Large intestine (tissue), 3 donors: ENCODE data around the gene ARHGAP24. TPM values are rescaled to one million over a fixed set of nuclear protein-coding genes. Genes with fewer than 3 reads are reported as not detected.
"Not testable (repeated sequence)": the region's sequence is repeated elsewhere in the genome, so short reads cannot be mapped to it uniquely, and the experiment has no call there.

Source experiments
- DNase-seq, 2 donors: peaks; one replicate each; pipeline versions ENCODE4 v3.0.0 to v3.0.0-alpha.2; 2013
- H3K27ac ChIP-seq: one replicate; pipeline ENCODE4 v1.5.1; 2013; ENCODE audit warnings: low read length
- H3K27me3 ChIP-seq: 2 replicates; pipeline ENCODE4 v1.6.1; 2013; ENCODE audit warnings: low read length; ENCODE audit not compliant: control insufficient read depth, insufficient read depth
- H3K36me3 ChIP-seq: 2 replicates; pipeline ENCODE4 v1.6.1; 2013; ENCODE audit warnings: low read length; ENCODE audit not compliant: control insufficient read depth, insufficient read depth
- H3K4me1 ChIP-seq: one replicate; pipeline ENCODE4 v1.6.1; 2013; ENCODE audit warnings: low read length; ENCODE audit not compliant: control insufficient read depth, insufficient read depth
- H3K4me3 ChIP-seq: one replicate; pipeline ENCODE4 v1.5.1; 2013; ENCODE audit warnings: low read length
- H3K9me3 ChIP-seq: one replicate; pipeline ENCODE4 v1.6.1; 2013; ENCODE audit warnings: mild to moderate bottlenecking, low read depth, low read length, moderate library complexity; ENCODE audit not compliant: control insufficient read depth
- WGBS: methylation state at CpG from one replicate; pipeline ENCODE4 v1.1.5; 2013; ENCODE audit warnings: low lambda C conversion rate; ENCODE audit not compliant: insufficient coverage; 5-methylcytosine and 5-hydroxymethylcytosine counted together
- polyA plus RNA-seq: library from polyadenylated mRNA; unstranded; fragments of 120-200 nt; gene quantifications from one replicate; pipeline ENCODE4 v1.2.1, GENCODE V29; 2013

The ARHGAP24 gene
- polyA plus RNA-seq, 1 donor: 6.7 TPM

DNA sequence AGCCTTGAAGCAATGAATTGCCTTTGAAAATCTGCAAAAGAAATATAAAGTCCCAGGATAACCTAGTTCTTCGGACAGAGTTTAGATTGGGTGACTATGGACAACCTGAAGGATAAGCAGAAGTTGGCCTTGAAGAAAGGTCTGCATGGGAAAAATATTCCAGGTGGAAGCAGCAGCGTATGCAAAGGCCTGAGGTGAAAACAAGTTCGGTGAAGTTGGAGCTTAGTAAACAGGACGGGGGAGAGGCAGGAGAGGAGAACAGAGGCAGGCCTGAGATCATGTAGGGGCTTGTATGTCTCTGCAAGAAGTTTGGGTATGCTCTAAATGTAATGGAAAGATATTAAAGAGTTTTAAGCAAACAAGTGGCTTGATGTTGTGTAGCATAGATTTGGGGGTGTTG is 176.0 kb downstream of the ARHGAP24 start:
- no peak overlapping the region for H3K27ac ChIP-seq

DNA sequence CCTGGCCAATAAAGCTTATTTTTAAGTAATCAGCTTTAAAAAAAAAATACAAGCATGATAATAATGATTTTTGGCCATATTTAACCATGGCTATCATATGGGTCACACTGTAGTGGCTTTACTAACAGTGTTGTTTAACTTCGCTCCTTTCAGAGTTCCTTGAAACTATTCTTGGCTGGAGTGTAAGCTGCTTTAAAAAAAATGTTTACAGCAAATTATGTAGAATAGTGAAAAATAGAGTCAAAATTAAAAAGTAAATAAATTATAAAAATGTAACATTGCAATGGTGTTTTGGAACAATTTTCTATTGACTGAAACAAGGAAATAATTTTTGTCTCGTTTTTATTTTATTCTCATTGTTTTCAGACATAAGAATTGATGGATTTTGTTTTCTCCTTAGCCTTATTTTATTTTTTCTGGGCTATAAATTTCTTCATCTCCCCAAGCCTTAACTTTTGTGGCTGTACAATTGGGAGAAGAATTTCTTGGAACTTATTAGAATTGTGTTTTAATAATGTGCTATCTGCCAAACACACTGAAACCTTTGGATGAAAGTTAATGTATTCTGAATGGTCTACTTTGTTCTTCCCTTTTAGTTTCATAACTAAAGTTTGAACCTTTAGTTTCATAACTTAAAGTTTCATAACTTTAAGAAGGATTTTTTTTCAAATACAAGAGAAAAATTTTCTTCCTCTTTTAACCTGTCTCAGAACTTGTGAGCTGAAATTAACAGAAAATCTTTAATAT is 182.0 kb downstream of the ARHGAP24 start:
- no peak for DNase-seq
- Histone ChIP-seq H3K4me3 (no peak overlapping the region), H3K36me3 (no peaks in the 10 kb centered on the region), H3K27me3 (no peaks in the 10 kb centered on the region), H3K4me1 (no peaks in the 10 kb centered on the region), H3K9me3 (no peaks in the 10 kb centered on the region), H3K27ac (no peak overlapping the region)
- 92% methylated on average over 2 of the region's 2 CpGs for WGBS

More for the DNA sequence above, 176.0 kb downstream of the ARHGAP24 start:
- Histone ChIP-seq H3K4me3 (no peak overlapping the region), H3K27me3 (no peaks in the 10 kb centered on the region), H3K9me3 (no peaks in the 10 kb centered on the region), H3K36me3 (no peaks in the 10 kb centered on the region), H3K4me1 (no peaks in the 10 kb centered on the region)
- no peak for DNase-seq
- 71% methylated on average over 2 of the region's 4 CpGs for WGBS

DNA sequence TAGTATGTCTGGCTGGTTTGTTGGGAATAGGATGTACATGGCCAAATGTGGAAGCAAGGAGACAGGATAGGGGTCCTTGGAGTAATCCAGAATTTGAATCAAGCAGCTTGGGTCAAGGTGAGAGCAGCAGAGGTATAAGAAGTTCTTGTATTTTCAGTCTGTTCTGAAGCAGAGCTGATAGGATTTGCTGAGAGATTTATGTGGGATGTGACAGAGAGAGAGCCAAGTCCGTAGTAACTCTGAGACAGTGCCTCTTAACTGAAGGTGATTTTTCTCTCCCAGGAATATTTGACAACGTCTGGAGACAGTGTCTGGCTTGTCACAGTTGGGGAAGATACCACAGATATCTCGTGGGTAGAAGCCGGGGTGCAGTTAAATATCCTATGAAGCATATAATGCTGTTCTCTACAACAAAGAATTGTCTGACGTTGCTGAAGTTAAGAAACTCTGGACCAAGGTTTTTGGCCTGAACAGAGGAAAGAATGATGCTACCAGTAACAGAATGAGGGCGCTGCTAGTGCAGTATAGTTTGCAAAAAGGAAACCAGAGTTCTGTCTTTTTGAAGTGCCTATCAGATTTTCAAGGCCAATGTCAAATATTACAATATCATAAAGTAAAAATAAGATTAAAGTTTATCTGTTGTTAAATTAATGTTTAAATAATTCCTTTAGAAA is 184.0 kb downstream of the ARHGAP24 start:
- H3K27ac ChIP-seq: no peak overlapping the region
- 100% methylated on average over 1 of the region's 6 CpGs for WGBS
- no peak for DNase-seq

DNA sequence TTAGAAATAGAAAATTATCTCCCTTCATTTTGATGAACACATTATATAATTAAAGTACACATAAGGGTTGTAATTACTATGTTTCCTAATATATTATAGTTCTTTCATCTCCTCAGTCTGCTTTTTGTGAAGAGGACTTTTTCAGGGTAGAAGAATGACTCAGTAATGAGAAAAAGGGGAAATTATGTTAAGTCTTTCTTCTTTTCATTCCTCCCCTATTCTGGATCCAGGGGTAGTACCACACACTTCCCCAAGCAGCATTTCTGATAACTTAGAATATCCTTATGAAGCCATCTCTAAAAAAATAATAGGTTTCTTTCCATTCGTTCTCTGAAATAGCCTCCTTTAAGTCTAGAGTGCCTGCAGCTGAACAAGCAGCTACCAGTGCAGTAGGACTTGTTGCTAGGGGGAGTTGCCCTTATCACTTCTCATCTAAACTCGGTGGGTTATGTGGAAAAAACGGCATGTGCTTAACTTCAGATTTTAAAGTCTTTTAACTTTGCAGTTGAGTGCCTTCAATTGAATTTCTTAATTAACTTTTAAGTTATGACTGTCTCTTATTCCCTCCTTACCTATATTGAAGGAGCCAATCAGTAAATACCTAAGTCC is 184.8 kb downstream of the ARHGAP24 start:
- WGBS: 60% methylated on average over 1 of the region's 3 CpGs
- no peaks in the 10 kb centered on the region for H3K9me3 ChIP-seq
- DNase-seq: no peak
- no peak overlapping the region for H3K4me3 ChIP-seq
- no peaks in the 10 kb centered on the region for H3K4me1 ChIP-seq
- no peak overlapping the region for H3K27ac ChIP-seq
- no peaks in the 10 kb centered on the region for H3K27me3 ChIP-seq
- no peaks in the 10 kb centered on the region for H3K36me3 ChIP-seq

More for the DNA sequence above, 184.0 kb downstream of the ARHGAP24 start:
- Histone ChIP-seq H3K9me3 (no peaks in the 10 kb centered on the region), H3K4me1 (no peaks in the 10 kb centered on the region), H3K36me3 (no peaks in the 10 kb centered on the region), H3K27me3 (no peaks in the 10 kb centered on the region), H3K4me3 (no peak overlapping the region)

DNA sequence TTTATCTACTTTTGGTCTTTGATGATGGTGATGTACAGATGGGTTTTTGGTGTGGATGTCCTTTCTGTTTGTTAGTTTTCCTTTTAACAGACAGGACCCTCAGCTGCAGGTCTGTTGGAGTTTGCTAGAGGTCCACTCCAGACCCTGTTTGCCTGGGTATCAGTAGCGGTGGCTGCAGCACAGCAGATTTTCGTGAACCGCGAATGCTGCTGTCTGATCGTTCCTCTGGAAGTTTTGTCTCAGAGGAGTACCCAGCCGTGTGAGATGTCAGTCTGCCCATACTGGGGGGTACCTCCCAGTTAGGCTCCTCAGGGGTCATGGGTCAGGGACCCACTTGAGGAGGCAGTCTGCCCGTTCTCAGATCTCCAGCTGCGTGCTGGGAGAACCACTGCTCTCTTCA is 191.7 kb downstream of the ARHGAP24 start:
- H3K27ac ChIP-seq, H3K4me1 ChIP-seq, H3K9me3 ChIP-seq, H3K4me3 ChIP-seq, H3K27me3 ChIP-seq, H3K36me3 ChIP-seq, DNase-seq: not testable (repeated sequence)
- no CpG with 5 or more reads among the region's 8 CpGs for WGBS

DNA sequence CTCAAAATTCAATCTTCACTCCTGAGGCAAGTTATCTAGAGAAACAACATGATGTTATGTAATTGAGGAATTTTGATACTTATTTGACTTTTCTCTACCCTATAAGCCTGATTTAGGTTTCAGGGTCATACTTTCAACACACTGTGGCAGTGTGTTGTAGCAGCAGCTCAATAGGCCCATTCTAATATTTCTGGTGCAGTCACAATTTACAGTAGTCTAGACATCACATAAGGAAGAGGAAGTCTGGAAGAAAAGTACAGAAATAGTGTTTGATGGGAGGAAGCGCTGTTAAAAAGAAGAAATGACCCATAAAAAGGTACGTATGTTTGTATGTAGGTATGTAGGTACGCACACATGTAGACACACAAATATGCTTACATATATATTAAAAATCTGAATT is 194.3 kb downstream of the ARHGAP24 start:
- Histone ChIP-seq H3K27me3 (no peaks in the 10 kb centered on the region), H3K4me1 (no peaks in the 10 kb centered on the region), H3K9me3 (no peaks in the 10 kb centered on the region), H3K36me3 (no peaks in the 10 kb centered on the region), H3K27ac (no peak overlapping the region), H3K4me3 (no peak overlapping the region)
- WGBS: 100% methylated on average over 1 of the region's 3 CpGs
- DNase-seq: no peak

DNA sequence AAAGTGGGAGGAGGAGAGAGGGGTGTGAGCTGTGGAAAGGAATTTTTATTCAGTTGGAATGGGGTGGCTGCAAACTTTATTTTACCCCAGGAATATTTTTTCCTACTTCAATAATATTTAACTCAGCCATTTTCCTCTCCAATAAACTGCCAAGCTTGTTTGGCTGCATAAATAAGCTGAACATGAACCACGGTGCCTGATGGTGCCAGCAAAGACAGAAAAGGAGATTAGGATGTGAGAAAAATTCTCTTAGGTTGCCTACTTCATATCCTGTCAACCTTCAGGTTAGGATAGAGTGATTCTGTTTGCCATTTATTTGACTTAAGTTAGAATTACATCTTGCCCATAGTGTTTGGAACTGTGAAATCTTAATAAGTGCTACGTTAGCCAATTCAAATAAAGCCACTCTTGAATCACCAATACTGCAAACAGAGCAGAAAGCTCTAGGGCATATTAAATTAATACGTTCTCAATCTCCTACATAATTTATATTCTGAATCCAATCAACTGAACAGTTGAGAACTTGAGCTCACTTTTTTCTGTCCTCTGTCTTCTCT is 195.1 kb downstream of the ARHGAP24 start:
- no peaks in the 10 kb centered on the region for H3K36me3 ChIP-seq
- H3K4me1 ChIP-seq: no peaks in the 10 kb centered on the region
- H3K4me3 ChIP-seq: no peak overlapping the region
- no peaks in the 10 kb centered on the region for H3K9me3 ChIP-seq
- DNase-seq: no peak
- H3K27me3 ChIP-seq: no peaks in the 10 kb centered on the region
- WGBS: 87% methylated on average over 2 of the region's 3 CpGs
- no peak overlapping the region for H3K27ac ChIP-seq

DNA sequence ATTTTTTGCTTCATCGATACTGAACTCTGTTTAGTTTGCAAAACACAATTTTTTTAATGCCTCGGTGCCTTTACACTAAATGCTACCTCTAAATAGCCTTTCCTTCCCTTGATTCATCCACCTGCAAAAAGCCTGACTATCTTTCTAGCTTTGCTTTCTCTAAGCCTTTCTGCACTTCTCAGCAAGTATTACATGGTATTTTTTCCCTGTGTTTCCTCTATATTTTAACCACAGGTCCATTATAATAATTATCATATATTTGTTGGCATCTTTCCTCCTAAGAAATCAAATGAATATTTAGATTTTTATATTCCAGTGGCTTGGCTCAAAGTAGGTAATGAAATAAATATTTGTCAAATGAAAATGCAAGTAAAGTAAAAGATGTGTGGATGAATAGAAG is 196.2 kb downstream of the ARHGAP24 start:
- H3K4me3 ChIP-seq: no peak overlapping the region
- 75% methylated on average over 2 of the region's 2 CpGs for WGBS

DNA sequence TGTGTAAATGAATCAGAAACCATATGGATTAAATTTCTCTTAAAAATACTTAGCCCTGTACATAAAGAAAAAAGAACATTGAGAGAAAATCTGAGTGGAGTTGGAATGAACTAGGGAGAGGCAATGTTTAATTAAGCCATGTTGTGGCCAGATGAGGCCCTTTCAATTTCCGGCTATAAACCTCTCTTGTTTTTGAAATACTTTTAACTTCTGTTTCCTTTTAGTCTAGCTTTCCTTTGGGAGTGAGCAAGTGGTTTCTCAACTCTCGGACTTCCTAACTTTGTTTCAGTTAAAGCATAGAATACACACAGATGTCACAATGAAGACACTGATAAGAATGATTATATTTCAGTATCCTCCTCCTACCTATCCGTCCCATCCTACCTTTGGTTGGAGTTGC is 197.2 kb downstream of the ARHGAP24 start:
- Histone ChIP-seq H3K27me3 (no peaks in the 10 kb centered on the region), H3K4me3 (no peak overlapping the region), H3K27ac (no peak overlapping the region), H3K36me3 (no peaks in the 10 kb centered on the region), H3K9me3 (no peaks in the 10 kb centered on the region), H3K4me1 (no peaks in the 10 kb centered on the region)
- no peak for DNase-seq
- WGBS: 94% methylated on average over 2 of the region's 3 CpGs

More for the DNA sequence above, 196.2 kb downstream of the ARHGAP24 start:
- Histone ChIP-seq H3K27ac (no peak overlapping the region), H3K27me3 (no peaks in the 10 kb centered on the region), H3K4me1 (no peaks in the 10 kb centered on the region), H3K36me3 (no peaks in the 10 kb centered on the region), H3K9me3 (no peaks in the 10 kb centered on the region)
- DNase-seq: no peak

DNA sequence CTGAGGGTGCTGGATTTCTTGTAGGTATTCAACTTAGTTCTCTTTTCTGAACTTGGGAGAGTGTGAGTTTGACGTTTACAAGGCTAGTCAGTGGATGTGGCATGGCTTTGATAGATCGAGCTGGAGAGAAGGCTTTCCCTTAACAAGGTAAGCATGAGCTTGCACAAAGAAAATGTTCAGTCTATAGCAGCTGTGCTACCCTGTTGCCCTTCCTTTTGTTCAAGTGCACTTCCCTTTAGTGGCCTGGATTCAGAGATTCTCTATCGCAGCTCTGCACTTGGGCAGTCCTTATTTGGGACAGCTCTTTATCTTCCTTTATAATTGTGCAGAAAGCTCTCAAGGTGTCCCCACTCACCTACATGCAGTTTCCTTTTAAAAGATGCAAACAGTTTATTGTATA is 198.0 kb downstream of the ARHGAP24 start:
- Histone ChIP-seq H3K27me3 (no peaks in the 10 kb centered on the region), H3K4me3 (no peak overlapping the region), H3K4me1 (no peaks in the 10 kb centered on the region), H3K36me3 (no peaks in the 10 kb centered on the region), H3K9me3 (no peaks in the 10 kb centered on the region), H3K27ac (no peak overlapping the region)
- no CpG with 5 or more reads among the region's 3 CpGs for WGBS
- no peak for DNase-seq
